ENCODE data around the gene RASGRP1.

RASGRP1 gene

DNA sequence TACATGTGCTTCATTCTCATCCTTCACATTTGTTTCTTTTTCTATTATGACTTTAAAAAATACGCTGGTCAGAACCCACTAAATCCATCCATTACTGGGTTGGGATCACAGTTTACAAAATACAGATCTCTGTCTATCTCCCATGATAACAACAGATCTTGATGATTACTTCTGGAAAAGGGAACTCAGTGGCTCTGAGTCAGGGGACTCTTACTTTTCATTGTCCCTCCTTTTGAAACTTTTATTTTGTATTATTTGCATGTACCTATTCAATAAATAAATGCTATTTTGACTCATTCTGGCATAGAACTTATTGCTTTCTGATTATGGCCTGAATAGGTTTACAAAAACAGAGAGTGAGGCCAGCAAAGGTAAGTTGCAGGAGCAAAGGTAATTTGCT, 11.6 kb upstream of the RASGRP1 start:
- no peak for DNase-seq

DNA sequence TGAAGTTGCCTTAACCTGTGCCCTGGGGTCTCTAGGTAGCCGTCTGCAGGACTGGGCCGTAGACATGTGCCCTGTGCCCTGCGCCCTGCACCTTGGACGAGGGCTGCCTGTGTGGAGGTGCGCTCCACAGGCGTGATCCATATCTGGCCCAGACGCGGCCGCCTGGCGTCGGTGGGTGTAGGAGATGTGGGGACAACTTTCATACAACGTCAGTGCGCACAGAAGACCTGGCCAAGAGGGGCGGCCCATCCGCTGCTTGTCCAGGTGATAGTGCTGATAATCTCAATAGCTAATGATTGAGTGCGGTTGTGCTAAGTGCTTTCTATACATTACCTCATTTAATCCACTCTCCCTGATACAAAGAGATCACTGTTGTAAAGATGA, 665 bp upstream of the RASGRP1 start:
- no peak for DNase-seq

DNA sequence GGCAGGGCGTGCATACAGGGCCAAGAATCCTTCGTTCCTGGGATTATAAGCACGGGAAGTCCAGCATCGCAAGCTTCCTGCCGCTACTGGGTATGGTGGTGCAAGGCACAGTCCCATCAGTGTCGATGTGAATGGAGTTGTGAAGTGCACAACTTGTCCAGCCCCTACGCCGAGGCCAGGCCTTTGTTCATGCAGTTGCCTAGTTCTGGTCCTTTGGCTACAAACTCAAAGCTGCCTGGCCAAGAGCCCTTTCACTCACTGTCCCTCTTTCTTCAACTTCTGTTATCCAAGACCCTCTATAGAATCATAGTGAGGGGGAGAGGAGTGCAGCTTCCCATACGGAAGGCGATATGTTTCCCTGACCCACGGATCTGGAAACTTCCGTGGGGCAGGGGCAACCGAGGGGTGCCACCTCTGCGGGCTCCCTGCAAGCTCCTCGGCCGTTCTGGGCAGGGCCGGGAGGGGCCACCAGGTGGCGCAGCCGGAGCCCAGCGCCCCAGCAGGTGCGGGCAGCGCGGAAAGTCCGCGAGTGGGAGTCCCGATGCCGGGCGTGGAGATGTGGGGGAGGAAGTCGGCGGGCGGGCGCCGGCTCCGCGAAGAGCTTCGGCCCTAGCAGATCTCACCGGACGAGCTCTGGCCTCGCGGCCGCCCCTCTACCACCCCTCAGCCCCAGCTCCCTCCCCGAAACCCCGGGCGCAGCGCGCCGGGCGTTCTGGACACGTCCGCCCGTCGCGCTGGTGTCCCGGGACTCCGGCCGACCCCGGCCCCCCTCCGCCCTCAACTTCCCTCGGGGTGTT, 693 bp downstream of the RASGRP1 start:
- DNase-seq = peak; percentile 87

DNA sequence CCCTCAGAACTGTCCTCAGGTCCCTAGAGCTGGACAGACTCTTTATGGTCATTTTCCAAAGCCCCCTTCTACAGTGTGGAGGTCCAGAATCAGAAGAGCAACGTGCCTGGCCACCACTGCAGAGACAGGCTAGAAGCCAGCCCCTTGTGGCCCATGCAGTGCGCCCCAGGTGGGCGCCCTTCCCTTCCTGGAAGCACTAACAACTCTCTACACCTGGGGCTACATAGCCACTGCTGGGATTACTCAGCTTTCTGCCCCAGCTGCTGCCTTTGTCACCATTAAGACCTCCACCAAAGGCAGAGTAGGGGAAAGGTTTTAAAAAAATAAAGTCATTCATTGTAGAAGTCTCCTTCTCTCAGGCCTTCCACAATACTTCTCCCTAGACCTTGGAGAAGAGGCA, 2.3 kb downstream of the RASGRP1 start:
- DNase-seq = no peak

DNA sequence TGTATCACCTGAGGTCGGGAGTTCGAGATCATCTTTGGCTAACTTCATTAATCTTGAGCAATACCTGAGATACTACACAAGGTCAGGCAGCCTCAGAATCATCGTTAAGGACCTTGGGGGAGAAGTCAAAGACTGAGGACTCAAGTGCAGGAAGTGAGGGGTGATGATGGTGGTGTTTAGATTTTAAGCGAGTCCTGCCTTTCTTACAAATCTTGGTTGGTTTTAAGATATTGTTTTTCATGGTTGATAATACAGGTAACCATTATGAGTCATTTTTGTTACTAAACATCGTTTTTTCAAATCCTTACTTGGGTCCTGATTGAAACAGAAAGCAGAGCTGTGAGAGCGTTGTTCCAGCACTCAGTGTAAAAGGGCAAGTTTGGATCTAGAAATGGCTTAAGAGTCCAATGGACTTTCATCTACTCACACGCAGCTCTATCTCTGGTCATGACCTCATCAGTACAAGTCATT, 4.1 kb downstream of the RASGRP1 start:
- no peak for DNase-seq

DNA sequence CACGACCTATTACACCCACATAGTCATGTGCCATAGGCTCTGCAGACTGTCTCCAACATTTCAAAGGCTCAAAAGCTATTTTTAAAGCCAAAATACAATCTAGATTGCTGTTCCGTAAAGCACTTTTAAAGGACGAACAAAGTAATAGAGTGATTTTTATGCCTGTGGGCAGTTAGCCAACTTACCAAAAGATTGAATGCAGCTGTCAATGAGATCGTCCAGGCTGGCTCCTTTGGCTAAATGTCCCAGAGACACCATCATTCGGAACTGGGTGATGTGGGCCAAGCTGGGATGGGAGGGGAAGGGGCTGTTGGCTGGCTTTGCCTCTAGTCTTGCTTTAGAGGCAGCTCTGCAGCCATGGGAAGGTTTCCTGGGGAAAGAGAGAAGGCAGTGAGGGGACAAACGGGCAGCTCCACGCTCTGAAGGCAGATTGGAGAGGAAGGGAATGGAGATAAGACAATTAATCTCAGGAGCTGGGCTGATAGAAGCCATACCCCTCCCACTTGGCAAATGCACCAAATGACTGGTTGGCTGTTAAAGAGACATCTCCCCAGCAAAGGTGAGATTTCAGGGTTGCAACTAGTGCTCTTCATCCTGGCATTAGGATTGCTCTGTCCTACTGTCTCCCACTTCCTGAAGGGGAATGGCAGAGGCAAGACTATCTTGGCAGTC, 4.8 kb downstream of the RASGRP1 start:
- DNase-seq = no peak

DNA sequence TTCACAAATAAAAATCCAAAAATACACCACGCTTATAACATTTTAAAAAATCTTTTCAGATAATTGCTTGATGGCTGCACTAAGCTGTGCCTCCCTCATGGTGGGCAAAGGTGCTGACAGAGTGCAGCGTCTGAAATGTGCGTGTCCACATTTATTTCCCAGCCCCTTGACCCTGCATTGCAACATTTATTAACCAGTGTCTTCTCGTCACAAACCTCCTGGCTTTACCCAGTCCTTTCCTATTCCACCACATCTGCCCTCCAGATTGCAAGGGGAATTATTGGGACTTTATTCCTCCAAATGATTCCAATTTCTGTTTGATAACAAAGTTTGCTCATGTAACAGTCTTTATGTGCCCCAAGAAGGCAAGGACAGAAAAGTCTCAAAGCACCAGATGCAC, 5.5 kb downstream of the RASGRP1 start:
- DNase-seq = no peak

DNA sequence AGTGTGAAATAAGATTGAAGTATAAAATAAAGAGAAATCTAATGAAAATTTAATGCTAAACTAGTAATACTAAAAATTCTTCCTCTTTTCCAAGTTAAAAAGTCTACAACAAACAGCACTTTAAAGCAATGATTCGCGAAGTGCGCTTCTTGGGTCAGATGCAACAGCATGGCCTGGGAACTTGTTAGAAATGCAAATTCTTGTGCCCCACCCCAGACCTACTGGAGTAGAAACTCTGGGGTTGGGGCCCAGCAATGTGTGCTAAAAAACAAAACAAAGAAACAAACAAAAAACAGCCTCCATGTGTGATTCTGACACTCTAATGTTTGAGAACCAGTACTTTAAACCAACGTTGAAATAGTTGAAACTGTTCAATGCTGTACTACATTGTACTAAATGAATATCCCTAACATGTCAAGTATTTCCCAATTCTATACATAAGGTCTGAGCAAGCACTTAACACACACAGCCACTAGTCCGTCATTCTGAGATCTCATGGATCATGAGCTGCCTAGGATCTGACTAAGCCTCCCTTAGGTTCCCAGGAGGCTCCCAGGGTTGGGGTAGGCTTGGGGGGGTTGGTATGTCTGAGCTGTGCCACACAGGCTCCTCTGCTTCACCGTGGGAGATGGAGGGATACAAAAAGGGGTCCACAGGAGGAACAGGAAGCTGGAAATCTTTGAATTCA, 6.1 kb downstream of the RASGRP1 start:
- DNase-seq = no peak

DNA sequence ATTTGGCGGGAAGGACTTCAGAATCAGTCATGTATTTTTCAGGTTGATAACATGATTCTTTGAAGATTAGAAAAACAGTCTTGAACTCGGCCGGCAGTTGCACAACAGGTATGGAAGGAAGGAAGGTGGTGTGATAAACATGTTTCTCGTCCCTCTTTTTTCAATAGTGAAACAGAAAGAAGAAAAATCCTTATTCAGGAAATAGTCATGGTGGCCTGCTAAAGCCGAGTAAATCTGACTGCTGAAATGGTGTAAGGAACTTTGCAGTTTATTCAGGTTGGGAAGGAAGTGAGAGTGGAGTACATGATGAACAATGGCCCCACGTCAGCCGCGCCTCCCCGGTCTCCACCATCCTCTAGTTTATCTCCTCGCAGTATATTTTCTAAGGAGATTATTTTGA, 6.7 kb downstream of the RASGRP1 start:
- no peak for DNase-seq

DNA sequence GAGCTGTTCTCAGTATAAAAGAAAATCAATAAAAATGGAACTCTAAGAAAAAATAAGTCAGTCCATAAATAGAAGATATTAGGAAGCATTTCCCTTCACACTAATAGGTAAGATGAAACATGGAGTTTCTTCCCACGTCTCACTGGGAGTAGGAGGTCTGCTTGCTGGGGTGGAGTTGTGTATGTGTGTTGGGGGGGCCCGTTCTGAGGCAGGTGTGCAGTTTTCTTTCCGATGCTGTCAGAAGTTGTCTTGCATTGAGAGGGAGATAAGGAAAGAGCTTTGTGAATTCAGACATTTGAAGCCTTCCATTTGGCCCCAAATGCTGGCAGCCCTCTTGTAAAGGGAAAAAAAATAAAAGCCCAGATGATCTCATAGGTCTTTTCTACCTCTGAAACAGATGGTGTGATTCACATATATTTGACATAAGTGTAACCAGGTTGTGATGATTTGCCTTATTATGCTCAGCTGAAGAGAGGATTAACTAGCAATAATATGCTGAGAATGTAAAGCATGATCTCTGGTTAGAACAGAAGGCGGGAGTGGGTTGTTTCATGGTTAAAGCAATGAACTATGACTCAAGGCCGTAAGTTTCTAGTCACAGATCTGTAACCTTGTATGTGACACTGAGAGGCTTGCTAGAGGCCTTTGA, 8.8 kb downstream of the RASGRP1 start:
- no peak for DNase-seq

DNA sequence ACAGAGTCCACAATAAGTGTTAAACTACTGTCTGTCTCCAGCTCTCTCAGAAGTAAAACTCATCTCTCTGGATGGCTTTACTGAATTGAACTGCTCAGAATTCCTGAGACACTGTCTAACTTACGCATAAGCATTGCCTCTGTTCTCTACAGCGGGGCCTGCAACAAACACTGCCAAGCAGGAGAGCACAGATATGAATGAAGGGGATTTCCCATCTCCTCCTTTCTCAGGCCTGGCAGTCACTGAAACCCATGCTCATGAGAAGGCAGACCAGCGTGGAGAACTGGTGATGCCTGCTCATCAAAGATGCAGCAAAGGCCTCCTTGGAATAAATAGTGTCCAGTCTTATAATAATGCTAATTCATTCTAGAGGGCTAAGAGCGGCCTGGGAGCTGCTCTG, 10.3 kb downstream of the RASGRP1 start:
- DNase-seq = no peak

DNA sequence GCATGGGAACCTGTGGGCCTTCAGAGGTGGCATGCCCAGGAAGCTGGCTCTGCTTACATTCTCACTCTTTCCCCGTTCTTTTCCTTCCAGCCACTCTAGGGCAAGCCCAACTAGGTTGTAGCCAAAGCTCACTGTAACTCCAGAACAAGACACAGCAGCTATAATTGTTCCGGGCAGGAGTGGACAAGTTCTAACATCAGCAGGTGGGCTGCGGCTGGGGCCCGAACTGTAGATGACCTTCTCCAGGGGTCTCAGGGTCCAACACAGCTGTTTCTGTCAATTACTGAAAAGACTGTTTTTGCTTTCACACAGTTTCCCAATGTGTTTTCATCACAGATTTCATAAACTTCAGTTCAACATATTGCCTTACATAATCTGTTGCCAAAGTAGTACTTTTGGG, 11.5 kb downstream of the RASGRP1 start:
- DNase-seq = no peak

DNA sequence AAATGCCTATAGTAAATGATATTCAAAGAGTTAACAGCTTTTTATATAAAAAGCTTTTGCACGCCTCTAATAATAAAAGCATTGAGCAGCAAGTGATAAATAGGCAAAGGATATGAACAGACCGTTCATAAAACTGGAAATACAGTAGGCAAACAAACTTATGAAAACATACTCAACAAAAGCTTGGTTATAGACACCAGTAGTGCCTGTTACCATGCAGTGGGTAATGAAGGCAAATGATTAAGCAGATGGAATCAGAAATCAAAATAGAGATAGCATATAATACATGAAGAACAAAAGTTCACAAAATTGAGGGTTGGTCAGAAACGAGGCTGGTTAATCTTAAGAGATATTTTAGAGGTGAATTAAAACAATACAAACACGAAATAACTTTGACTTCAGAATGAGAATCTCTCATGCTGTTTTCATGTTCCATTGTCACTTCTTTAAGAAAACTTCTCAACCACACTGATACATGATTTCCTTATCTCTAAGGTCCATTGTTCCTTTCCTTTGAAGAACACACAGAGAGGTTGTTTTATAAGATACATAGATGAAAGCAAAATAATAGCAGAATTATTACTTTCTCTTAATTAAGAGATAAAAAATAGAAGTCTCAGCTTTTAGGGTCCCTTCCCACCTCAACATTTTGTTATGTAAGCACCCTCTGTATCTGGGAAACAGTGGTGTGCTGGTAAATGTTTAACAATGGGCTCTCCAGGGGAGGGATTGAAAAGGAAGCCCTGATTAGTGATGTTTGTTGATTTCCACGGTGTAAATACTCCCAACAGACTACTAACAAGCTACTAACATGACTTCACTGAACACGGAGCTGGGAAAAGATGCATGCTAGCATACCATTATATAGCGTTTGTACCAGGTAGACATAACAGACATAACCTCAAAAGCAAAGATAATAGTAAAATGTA, 12.6 kb downstream of the RASGRP1 start:
- DNase-seq = no peak

DNA sequence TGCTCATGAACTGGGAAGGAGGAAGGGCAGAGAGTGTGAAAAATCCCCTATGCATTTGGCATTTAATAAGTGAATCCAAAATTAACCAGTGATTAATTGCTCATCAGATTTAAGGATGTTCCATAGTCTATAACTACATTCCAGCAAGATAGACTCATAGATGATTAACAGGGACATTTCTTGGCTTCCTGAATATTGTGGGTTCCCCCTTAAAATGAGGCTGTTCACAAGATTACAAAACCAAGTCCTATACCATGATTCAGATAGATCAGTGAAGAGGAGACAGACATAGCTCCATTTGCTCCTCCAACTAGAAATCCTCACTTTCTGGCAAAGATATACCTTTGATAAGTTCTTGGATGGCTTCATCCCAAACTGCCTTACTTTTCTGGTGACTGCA, 15.4 kb downstream of the RASGRP1 start:
- DNase-seq = no peak

DNA sequence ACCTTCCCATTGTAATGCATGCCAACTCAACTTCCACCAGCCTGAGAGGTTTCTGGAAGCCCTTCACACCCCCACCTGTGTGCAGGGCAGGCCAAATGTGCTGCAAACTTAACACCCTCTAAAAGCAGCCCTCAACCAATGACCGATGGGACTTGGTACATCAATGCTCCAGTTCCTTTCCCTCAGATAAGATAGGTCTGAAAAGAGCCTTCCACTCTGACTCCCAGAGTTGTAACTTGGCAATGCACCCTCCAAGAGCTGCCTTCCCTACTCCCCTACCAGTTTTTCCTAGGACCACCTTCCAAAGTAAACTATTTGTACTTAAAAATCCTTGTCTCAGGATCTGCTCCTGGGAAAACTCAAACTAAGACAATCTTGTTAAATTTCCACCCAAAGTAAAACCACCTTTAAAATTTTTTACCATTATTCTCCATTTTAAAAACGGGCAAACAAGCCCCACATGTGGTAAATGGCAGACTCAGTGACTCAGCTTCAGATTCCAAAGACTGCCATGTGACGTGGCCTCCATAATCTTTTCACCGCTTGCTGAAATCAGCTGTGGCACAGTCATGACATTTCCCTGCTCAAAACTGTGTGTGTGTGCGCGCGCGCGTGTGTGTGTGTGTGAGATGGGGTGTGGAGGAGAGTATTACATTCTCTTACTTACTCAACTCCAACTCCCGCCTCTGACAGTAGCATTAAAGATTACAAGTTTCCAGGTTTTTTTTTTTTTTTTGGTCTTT, 17.2 kb downstream of the RASGRP1 start:
- DNase-seq = no peak

DNA sequence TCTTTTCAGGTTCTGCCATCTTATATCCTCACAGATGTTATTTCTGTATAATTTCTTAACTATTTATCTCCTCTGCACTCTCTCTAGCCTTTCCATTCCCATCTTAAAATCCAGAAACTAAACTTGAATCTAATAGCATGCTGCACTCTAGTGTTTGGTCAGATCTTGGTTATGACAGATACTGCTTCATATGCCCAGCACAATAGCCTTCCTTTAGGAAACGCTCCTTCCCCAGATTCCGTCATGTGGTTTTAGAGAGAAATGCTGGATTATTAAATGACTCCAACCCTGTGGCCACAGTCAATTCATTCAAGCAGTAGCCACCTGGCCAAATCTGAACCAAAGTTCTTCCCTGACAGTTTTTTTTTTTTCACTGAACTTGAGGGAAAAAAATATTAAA, 19.4 kb downstream of the RASGRP1 start:
- DNase-seq = no peak

DNA sequence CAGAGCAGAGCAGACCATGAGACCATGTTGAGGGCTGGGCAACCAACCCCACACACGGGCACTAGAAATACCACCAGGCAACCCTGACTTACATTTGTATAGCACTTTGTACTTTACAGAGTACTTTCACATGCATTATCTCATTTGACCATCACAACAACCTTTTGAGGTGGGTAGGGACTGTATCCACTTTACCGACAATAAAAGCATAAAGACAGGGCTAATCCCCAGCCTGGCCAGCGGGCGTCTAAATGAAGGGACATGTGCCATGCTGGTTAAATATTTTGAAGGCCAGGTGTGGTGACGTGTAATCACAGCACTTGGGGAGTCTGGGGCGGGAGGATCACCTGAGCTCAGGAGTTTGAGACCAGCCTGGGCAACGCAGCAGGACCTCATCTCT, 23.6 kb downstream of the RASGRP1 start:
- no peak for DNase-seq

DNA sequence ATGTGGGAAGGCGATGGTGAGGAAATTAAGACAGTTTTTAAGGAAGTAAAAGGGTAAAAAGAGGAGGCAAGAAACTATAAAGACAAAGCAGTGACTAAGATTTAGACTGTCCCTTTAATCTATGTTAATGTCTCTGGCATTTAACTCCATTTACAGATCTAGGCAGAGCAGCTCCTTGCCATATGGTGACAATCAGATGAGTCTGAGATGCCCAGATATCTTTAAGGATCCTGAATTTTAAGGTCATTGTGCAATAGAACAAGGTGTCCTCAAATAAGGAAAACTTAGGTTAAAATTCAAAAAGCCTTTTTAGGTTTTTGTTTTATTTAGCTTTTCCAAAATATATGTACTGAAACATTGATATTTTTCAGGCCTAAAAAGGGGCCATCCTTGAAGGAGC, 24.1 kb downstream of the RASGRP1 start:
- DNase-seq = no peak

DNA sequence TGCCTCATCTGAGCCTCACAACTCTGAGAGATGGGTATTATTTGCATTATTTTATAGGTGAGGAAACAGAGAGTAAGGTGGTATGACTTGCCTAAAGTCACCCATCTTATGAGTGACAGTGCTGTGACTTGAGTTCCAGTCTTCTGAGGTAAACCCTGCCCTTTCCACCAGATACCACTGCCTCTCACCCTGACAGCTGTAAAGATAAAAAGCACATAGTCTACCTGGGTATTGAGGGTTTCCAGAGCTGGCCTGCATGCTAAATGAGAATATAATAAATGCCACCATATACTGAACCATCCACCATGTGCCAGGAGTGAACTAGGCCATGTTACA, 25.6 kb downstream of the RASGRP1 start:
- DNase-seq = no peak

DNA sequence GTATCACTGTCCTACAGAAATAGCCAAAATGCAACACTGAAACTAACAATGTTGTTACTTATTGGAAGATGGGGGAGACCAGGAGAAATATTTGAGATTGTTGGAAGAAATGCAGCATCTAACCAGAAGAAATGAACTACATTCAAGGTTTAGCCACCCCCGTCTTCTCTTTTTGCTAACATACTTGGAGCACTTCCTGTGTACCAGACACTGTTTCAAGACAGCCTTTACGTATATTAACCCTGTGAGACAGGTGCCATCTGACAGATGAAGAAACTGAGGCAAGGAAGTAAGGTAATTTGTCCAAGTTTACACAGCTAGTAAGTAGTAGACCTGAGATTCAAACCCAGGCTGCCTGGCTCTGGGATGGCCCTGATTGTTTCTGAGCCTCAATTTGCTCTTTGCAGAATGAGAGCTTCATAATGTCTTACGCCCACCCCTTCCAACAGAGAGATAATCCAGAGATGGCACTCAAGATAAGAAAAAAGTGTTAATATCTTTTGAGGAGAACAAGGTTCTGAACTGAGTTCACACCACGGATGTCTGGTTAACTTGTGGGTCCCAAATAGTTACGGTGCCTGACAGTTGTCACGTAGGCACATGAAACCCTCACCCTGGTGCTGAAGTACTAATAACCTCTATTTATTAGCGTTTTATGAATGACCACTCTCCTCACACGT, 26.1 kb downstream of the RASGRP1 start:
- no peak for DNase-seq

DNA sequence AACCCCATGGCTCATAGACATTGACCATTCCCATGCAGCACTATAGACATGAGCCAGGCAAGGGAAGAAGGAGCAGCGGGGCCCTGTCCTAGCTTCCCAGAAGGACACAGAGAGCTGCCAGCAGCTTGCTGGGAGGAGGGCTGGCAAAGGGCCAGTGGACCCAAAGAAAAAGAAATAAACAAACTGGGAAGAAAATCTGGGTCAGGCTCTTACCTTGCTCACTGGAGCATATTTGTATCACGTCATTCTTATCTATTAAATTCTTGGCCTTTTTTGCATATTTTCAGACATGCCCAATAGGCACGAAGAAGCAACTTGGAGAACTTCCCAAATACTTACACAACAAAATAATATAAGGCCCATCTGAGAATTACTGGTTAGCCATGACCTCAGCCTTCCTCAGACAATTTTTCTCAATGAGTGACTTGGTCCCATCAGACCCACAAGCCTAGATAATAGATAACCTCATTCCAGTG, 28.4 kb downstream of the RASGRP1 start:
- DNase-seq = no peak

Data from right kidney (tissue), 1 donor.